Mesodermal cell (in vitro differentiated cells): ENCODE measurements around the gene GARIN5B.

Experiments used
- H3K27ac ChIP-seq: 2 replicates; pipeline ENCODE4 v1.7.0; 2013; ENCODE audit warnings: mild to moderate bottlenecking, low read depth, low read length, moderate library complexity; ENCODE audit not compliant: severe bottlenecking
- H3K36me3 ChIP-seq: 2 replicates; pipeline ENCODE4 v1.7.1; 2013; ENCODE audit warnings: mild to moderate bottlenecking, low read length, moderate library complexity; ENCODE audit not compliant: control insufficient read depth, insufficient read depth
- H3K4me1 ChIP-seq: one replicate; pipeline ENCODE4 v1.7.1; 2013; ENCODE audit warnings: mild to moderate bottlenecking, low read length; ENCODE audit not compliant: insufficient read depth, control insufficient read depth, poor library complexity, severe bottlenecking
- H3K4me3 ChIP-seq: 2 replicates; pipeline ENCODE4 v1.7.0; 2013; ENCODE audit warnings: low read length, control low read depth, mild to moderate bottlenecking; ENCODE audit not compliant: insufficient read depth, poor library complexity, severe bottlenecking; ENCODE audit errors: extremely low read depth
- H3K9me3 ChIP-seq: 2 replicates; pipeline ENCODE4 v1.7.1; 2013; ENCODE audit warnings: mild to moderate bottlenecking, low read length, moderate library complexity; ENCODE audit not compliant: control insufficient read depth
- WGBS, 2 experiments: methylation state at CpG; one replicate each; pipeline ENCODE4 v1.1.5; 2013; ENCODE audit warnings: missing lambda C conversion rate in 2 of 2; ENCODE audit not compliant: insufficient coverage in 2 of 2; 5-methylcytosine and 5-hydroxymethylcytosine counted together

Gene GARIN5B

GRCh38 chr19:55353803-55354697 is 9.0 kb downstream of the GARIN5B start:
- H3K4me3 ChIP-seq = peak overlapping the region; percentile 41
- H3K27ac ChIP-seq = no peak overlapping the region
- peaks cover 3% of the 10 kb centered on the region for H3K4me1 ChIP-seq
- 3 to 4% methylated on average over 43 to 58 of the region's 72 CpGs for WGBS, 2 experiments
- H3K9me3 ChIP-seq = no peaks in the 10 kb centered on the region
- peaks cover 8% of the 10 kb centered on the region for H3K36me3 ChIP-seq

- H3K27ac ChIP-seq = no peak overlapping the region
- H3K9me3 ChIP-seq = no peaks in the 10 kb centered on the region
- peak overlapping the region; percentile 41 for H3K4me3 ChIP-seq
- WGBS, 2 experiments = 10 to 11% methylated on average over 16 to 17 of the region's 24 CpGs
- H3K36me3 ChIP-seq = peaks cover 8% of the 10 kb centered on the region
- peaks cover 7% of the 10 kb centered on the region for H3K4me1 ChIP-seq
Measured at GRCh38 chr19:55353356-55353802, 9.7 kb downstream of the GARIN5B start.

GRCh38 chr19:55352549-55353145 is 10.4 kb downstream of the GARIN5B start:
- Histone ChIP-seq H3K4me3 (no peak overlapping the region), H3K27ac (no peak overlapping the region), H3K36me3 (peaks cover 8% of the 10 kb centered on the region), H3K4me1 (peaks cover 15% of the 10 kb centered on the region), H3K9me3 (no peaks in the 10 kb centered on the region)
- WGBS, 2 experiments = 81 to 85% methylated on average over 23 to 25 of the region's 25 CpGs

GRCh38 chr19:55352040-55352439 is 11.0 kb downstream of the GARIN5B start:
- Histone ChIP-seq H3K4me1 (peaks cover 17% of the 10 kb centered on the region), H3K9me3 (no peaks in the 10 kb centered on the region), H3K36me3 (peaks cover 13% of the 10 kb centered on the region), H3K4me3 (no peak overlapping the region), H3K27ac (no peak overlapping the region)
- WGBS, 2 experiments = 78 to 92% methylated on average over 5 to 6 of the region's 6 CpGs

GRCh38 chr19:55350620-55351315 is 12.3 kb downstream of the GARIN5B start:
- Histone ChIP-seq H3K27ac (no peak overlapping the region), H3K9me3 (no peaks in the 10 kb centered on the region), H3K36me3 (peaks cover 16% of the 10 kb centered on the region), H3K4me1 (peaks cover 17% of the 10 kb centered on the region), H3K4me3 (no peak overlapping the region)
- WGBS, 2 experiments = 92 to 95% methylated on average over 9 to 11 of the region's 11 CpGs

GRCh38 chr19:55348317-55349034 is 14.6 kb downstream of the GARIN5B start:
- Histone ChIP-seq H3K4me1 (peaks cover 23% of the 10 kb centered on the region), H3K9me3 (no peaks in the 10 kb centered on the region), H3K27ac (peak overlapping the region; percentile 23), H3K4me3 (no peak overlapping the region), H3K36me3 (peaks cover 33% of the 10 kb centered on the region)
- 29 to 37% methylated on average over 14 to 15 of the region's 22 CpGs for WGBS, 2 experiments

GRCh38 chr19:55347442-55348009 is 15.5 kb downstream of the GARIN5B start:
- no peak overlapping the region for H3K4me3 ChIP-seq
- peaks cover 42% of the 10 kb centered on the region for H3K36me3 ChIP-seq
- H3K9me3 ChIP-seq = no peaks in the 10 kb centered on the region
- peaks cover 21% of the 10 kb centered on the region for H3K4me1 ChIP-seq
- H3K27ac ChIP-seq = no peak overlapping the region
- WGBS, 2 experiments = 80 to 85% methylated on average over 1 to 5 of the region's 10 CpGs

GRCh38 chr19:55346725-55347441 is 16.2 kb downstream of the GARIN5B start:
- H3K36me3 ChIP-seq = peaks cover 49% of the 10 kb centered on the region
- H3K27ac ChIP-seq = no peak overlapping the region
- WGBS, 2 experiments = 93 to 94% methylated on average over 25 to 35 of the region's 41 CpGs
- H3K4me1 ChIP-seq = peaks cover 21% of the 10 kb centered on the region
- H3K4me3 ChIP-seq = no peak overlapping the region
- no peaks in the 10 kb centered on the region for H3K9me3 ChIP-seq

- no peak overlapping the region for H3K4me3 ChIP-seq
- peaks cover 25% of the 10 kb centered on the region for H3K4me1 ChIP-seq
- peaks cover 52% of the 10 kb centered on the region for H3K36me3 ChIP-seq
- no peak overlapping the region for H3K27ac ChIP-seq
- WGBS, 2 experiments = 92 to 94% methylated on average over 36 to 40 of the region's 43 CpGs
- no peaks in the 10 kb centered on the region for H3K9me3 ChIP-seq
Measured at GRCh38 chr19:55345818-55346724, 17.0 kb downstream of the GARIN5B start.
